HS-5 (cell line): ENCODE results near the gene PRUNE1.

ENCODE experiments used
- DNase-seq: peaks from one replicate; pipeline ENCODE4 v3.0.0-alpha.2; 2012; ENCODE audit warnings: low read depth

The PRUNE1 gene, protein sequence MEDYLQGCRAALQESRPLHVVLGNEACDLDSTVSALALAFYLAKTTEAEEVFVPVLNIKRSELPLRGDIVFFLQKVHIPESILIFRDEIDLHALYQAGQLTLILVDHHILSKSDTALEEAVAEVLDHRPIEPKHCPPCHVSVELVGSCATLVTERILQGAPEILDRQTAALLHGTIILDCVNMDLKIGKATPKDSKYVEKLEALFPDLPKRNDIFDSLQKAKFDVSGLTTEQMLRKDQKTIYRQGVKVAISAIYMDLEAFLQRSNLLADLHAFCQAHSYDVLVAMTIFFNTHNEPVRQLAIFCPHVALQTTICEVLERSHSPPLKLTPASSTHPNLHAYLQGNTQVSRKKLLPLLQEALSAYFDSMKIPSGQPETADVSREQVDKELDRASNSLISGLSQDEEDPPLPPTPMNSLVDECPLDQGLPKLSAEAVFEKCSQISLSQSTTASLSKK

DNA sequence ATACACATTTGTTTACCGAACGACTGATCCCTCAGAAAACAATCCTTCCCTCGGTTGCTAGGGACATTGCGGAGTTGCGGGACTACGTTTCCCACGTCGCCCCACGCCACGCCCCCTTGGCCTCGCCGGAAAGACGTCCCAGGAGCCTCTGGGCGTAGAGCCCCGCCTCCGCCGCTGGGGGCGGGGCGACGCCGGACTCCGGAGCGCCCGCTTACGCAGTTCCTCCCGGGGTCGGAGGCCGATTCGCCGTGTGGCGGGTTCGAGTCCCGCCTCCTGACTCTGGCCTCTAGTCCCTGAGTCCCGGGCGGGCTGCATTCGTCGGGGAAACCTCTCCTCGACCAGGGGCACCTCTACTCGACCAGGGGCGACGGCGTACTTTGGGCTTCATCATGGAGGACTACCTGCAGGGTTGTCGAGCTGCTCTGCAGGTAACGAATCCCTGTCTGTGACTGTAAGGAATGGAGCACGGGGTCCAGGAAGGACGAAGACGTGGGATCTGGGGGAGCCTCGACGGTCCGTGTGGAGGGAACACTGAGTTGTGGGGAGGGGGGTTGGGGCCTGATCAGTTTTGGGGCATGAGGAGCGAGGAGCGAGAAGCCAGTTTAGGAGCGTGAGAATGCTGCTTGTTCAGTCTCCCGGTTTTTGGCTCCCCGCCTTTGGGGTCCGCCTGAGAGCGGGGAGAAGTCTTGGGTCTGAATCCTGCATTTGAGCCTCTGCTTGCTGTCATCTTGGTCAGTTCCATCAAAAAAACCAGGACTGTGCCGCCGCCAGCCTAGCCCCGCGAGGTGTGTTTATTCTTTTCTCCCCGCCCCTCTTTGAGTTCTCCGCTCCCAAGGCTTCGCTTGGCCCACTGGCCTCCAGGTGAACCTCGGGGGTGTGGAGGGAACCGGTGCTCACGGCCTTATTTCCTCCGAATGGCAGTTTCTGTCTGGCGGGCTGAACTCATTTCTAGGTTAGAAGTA, at the start of gene PRUNE1:
Gene PRUNE1, plus strand, starts transcription at position 206 of the 962 bp plus-strand sequence. Its CDS starts 184 bp downstream, at position 390.
- peak; percentile 83 for DNase-seq

DNA sequence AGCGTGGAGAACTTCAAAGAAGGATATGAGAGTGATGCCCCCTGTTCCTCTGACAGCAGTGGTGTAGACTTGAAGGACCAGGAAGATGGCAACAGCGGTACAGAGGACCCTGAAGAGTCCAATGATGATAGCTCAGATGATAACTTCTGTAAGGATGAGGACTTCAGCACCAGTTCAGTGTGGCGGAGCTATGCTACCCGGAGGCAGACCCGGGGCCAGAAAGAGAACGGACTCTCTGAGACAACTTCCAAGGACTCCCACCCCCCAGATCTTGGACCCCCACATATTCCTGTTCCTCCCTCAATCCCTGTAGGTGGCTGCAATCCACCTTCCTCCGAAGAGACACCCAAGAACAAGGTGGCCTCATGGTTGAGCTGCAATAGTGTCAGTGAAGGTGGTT, 47.6 kb upstream of the PRUNE1 start:
- DNase-seq: no peak

DNA sequence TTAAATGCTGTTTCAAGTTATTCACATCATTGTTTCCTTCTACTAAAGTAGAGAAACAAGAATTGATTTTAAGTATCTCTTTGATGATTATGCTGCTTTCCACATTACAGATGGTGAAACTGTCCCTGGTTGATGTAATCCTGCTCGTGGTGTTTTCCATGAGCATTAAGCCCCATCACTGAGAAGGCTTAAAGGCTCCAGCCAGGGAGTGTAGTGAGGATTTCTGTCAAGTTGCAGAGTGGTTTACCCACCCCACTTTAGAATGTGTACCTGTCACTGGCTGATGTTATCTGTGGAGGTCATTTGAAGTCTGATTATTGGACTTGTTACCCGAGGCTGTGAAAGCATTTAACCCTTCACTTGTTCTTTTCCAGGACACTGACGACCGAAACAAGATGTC, 46.5 kb upstream of the PRUNE1 start:
- DNase-seq: no peak

DNA sequence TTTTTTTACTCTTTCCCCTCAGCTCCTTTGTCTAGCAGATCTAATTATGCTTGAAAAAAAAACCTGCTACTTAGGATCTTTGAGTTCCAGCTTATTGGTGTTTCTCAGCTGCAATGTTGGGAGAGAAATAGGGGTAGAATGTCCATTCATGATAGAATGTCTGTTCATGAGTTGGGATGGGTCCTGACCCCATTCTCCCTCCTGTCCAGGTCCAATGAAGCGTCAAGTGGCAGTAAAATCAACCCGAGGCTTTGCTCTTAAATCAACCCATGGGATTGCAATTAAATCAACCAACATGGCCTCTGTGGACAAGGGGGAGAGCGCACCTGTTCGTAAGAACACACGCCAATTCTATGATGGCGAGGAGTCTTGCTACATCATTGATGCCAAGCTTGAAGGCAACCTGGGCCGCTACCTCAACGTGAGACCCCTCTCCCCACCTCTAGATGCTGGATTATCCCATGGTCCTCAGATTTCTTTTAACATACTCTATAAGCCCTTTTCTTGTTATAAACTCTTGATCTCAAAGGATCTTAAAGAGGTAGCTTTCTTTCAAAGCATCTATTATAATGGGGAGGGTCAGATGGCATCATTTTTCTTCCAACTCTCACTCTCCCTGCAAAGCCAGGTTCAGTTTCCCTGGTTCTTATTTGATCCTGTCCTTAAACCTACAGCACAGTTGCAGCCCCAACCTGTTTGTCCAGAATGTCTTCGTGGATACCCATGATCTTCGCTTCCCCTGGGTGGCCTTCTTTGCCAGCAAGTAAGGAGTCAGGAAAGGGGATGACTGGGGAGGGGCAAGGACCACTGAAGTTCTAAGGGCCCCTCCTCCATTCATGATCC, 44.7 kb upstream of the PRUNE1 start:
- no peak for DNase-seq

DNA sequence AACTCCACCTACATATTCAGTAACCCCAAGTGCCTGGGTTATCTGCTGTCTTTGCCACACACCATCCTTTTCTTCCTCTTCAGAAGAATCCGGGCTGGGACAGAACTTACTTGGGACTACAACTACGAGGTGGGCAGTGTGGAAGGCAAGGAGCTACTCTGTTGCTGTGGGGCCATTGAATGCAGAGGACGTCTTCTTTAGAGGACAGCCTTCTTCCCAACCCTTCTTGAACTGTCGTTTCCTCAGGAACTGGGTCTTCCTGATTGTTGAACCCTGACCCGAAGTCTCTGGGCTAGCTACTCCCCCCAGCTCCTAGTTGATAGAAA, 44.1 kb upstream of the PRUNE1 start:
- no peak for DNase-seq

DNA sequence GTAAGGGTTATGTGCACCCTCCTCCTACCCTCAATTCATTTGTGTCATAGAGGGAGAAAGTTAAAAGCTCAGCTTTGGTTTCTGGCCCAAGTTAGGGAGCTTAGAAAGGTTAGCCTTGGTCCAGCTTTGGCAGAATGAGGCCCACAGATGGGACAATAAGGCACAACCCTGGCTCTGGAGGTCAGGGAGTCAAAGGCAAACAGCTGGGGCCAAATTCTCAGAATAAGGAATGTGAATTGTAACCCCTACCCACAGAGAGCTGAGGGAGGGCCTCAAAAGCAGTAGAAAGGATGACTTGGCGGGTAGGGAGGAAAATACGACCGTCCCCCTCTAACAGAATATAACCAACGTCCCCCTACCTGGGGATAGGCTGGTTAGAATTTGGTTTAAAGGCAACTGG, 42.6 kb upstream of the PRUNE1 start:
- no peak for DNase-seq

DNA sequence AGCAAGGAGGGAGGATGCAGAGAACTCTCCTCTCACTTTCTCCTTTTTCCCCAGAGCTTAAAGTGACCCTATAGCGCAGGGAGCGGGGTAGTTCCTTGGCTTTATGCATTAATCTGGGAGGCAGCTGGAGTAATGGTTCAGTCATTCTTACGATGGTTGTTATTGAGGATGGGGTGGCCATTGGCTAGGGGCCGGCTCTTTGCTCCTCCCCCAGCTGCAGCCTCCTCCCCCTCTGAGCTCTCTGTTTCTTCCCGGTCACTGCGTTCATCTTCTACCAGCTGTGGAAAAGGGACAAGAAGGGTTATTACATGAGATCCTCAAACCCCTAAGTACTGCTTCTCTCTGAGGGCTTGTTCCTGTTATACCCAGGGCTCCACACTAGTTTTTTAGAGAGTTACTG, 42.2 kb upstream of the PRUNE1 start:
- DNase-seq: no peak

DNA sequence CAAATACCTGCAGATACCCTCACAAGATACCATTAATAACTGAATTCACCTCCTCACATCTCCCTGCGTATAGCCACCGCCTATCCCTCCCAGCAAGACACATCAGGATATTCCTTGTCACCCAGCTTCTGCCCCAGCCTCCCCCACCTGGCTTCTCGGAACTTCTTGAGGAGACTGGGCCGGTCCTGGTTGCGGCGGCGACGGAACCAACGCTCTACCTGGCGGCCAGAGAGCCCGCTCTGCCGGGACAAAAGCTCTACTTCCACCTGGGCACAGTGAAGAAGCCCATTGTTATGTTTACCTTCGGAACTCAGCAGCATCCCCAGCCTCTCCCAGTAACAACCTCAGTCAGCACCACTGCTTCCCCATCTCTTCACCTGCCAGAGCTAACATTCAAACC, 40.3 kb upstream of the PRUNE1 start:
- no peak for DNase-seq

DNA sequence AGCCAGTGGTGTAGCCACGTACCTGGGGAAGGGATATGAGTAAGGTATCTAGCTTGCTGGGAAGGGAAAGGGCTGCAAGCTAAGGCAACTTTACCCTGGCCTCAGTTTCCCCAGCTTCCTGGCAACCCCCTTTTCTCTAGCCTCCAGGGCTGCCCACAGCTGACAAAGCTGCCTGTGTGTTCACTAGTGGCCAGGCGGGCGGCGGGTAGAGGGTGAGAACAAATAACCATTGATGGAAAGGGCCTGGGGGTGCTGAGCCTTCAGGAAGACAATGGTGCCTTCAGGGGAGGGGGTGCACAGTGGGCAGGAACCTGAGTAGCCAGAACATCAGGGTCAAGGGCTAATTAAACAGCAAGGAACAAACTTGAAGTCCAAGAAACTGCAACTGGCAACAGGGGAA, 39.8 kb upstream of the PRUNE1 start:
- DNase-seq: no peak

DNA sequence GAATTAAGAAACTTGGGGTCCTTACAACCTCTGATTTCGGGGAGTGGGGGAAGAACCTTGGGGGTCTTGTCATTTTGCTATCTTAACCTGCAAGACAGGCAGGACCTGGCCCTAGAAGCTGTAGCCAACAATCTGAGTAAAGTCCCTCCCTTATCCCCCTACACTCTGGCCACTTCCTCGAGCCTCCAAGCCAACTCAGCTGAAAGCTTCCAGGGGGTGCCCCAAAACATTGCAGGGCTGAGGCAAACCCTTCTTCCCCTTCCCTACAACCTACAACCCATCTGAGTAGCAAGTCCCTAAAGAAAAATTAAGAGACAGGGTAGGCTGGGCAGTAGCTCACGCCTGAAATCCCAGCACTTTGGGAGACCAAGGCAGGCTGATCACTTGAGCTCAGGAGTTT, 38.6 kb upstream of the PRUNE1 start:
- DNase-seq: no peak

DNA sequence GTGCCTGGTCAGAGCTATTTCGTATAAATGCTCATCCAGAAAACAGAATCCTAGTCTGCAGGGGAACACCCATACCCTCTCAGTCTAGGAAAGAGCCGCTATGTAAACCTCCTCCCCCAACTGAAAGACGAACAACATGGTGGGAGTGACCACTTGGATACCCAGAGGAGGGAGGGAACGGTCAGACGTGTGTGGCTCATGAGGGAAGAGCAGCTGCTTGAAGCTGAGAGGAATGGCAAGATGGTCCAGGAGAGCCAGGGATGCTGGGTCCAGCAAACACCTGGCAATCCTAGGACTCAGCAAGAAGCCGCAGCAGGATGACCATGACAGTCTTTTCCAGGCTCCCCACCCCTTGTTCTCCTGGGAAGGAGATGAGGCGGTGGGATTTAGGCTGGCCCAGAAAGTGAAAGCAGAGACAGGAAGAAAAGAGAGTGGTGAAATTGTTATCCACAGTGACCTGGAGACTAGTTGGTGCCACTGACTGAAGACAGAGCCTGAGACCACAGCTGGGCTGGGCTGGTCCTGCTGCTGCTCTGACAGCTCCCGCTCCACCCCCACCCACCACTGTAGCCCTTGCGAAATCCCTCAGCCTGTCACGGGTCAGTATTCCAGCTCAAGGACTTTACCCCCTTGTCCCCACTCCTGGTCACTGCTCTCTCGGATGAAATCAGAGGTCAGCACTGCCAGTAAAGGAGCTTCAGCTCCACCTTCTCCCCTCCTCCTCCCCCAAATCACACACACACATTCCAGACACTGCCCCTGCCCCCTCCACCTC, 37.3 kb upstream of the PRUNE1 start:
- no peak for DNase-seq

DNA sequence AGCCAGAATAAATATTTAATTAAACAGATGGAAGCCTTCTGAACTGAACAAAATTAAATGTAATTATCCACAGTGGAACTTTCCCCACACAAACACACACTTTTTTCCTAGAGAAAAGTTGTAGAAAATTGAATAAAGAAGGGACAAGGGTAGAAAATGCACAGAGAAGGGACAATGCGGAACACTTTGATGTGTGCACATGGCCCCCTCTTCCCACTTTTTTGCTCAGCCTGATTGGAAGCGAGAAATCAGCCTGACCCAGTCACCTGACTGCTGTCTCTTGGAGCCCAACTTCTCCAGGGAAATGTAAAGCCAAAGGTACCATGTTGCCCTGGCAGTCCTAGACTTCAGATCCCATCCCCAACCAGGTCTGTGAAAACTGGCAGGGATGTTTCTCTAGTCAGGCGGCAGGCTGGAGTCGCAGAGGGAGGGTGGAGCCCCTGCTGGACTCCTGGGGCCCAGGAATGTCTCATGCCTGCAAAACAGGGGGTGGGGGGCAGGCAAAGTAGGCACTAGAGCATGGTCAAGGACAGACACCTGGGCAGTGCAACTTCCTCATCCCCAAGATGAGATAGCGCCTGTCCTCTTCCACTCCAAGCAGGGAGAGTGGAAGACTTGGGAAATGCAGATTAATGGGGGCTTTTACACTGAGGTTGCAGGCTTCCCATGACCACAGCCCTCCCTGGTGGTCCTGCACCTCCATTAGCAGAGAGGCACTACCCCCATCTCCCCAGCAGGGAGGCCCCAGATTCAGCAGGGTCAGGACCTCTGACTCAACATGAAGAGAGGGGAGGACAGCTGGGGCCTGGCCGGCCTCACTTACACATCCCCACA, 36.4 kb upstream of the PRUNE1 start:
- no peak for DNase-seq

DNA sequence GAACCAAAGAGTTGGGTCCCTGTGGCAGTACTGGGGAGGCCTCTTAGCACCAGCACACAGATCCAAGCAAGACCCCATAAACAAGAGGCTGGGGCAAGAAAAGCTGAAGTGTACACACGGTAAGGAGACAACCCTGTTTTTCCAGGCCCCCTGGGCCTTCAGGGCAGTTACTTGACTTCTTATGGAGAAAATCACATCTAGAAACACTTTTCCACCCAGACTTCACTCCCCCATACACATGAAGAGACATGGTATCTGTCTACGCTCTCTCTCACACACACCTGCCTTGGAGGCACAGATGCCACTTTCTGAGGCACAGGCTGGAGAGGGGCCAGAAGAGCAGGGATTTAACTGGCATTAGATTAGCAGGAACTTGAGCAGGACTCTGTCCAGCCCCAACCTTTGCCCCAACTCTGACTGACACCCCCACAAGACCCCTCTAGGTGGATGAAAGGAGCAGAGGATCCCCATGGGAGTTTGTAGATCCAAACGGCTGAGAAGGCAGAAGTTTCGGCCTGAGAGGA, 35.8 kb upstream of the PRUNE1 start:
- no peak for DNase-seq

DNA sequence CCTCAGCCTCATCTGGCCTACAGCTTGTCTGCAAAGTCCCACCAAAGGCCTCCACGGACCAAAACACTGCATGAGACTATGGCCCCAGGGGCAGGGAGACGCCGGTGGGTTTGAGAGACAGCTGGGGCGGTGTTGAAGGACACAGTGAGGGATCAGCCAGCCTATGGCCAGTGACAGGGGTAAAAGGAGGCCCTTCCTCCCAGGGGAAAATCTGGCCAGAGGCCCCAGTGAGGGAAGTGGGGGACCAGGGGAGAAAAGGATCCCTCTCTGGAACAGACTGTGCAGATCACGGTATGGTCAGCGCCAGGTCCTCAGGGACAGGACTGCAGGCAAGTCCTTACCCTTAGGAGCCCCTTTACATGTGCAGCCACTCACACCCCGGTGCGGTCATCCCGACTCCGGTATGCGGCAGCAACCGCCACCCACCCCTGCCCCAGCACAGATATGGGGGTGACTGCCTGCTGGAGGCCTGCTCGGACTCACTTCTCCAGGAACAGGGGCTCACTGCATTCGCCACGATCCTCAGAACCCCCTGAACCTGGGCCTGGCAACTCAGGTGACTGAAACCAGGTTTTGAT, 34.9 kb upstream of the PRUNE1 start:
- no peak for DNase-seq

DNA sequence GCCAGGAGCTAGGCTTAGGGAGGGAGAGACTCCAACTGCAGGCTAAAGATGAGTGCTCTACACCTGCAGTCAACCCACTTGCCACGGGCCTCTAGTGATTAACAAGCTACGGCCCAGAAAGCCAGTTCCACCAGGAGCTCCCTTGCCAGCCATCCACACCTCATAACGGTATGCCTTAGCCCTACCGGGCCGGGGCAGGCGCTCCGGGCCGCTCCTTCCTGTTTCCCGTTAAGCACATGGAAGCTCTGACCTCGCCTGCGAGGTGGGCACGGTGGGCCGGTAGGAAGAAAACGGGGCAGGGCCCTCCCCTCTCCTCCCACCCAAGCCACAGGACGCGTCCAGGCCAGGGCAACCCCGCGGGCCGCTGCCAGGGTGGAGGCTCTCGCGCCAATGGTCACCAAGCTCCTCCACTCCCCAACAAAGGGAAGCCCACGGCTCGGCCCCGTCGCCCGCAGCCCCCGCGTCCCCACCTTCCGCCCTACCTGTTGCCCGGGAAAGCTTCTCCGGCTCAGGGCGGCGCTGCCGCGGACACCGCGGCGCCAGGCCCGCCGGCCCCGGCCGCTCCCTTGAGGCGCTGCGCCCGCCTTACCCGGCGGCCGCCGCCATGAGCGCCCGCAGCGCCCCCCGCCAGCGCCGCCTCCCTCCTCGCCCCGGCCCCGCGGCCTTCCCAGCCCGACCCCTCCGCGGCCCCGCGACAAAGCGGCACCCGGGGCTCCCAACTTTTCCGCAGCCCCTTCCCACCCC, 34.2 kb upstream of the PRUNE1 start:
- no peak for DNase-seq

DNA sequence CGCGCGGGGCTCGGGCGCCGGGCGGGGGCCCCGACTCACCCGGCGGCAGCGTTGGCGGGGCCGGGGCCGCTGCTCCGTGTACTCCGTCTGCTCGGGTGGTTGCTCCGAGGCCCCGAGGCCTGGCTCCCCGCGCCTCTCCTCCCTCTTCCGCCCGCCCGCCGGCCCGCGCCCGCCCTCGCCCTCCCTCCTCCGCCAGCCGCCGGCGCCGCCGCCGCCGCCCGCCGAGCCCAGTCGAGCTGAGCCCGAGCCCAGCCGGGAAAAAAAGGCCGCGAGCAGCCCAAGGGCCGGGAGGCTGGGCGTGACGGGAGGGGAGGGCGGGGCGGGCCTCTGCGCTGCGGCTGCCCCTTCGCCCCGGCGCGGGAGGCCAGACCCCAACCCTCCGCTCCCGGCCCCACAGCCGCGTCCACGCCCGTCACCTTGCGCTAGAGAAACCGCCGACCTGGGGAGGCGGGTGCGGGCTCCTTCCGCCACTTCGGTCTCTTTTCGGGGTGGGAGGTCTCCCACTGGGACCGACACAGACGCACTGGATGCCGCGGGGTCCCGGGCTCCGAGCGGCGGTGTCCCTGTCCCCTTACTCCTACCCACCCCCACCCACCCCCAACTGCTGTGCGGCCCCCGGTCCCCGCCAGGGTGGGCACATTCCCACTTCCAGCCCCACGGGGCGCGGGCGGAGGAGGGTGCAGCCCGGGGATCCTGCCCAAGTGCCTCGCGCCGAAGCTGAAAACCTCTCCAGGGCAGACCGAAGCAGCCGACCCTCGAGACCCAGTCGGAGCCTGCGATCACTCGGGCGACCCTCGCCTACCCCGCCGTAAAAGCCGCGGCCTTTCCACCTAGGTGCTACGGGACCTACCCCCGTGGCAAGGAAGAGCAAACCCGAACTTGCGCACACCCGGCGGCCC, 33.4 kb upstream of the PRUNE1 start, which contains the start of gene CERS2:
Gene CERS2, minus strand, starts transcription at position 256 of the 899 bp plus-strand sequence. CDS start 5,745 bp downstream, outside the sequence.
- DNase-seq: no peak

DNA sequence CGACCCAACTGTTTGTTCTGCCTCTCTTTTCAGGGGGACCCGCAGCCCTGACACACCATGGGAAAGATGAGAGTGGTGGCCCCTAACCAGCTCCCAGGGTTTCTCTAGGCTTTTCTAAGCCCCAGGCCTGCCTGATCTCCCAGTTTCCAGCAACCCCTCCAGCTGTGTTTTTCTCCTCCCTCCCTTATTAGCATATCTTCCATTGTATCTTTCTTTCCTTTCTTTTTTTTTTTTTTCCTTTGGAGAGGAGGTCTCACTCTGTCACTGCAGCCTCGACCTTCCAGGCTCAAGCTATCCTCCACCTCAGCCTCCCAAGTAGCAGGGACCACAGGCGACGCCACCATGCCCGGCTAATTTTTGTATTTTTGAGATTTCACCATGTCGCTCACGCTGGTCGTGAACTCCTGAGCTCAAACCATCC, 31.8 kb upstream of the PRUNE1 start:
- no peak for DNase-seq
